ENCODE measurements around the gene AXIN2. TPM values are rescaled to one million over a fixed set of nuclear protein-coding genes. Genes with fewer than 3 reads are reported as not detected.
"Not testable (repeated sequence)": the region's sequence is repeated elsewhere in the genome, so short reads cannot be mapped to it uniquely, and the experiment has no call there.

Gene AXIN2
- total and polyA plus RNA-seq, 5 donors: 8.9 to 31.1 (median 27.3) TPM

DNA sequence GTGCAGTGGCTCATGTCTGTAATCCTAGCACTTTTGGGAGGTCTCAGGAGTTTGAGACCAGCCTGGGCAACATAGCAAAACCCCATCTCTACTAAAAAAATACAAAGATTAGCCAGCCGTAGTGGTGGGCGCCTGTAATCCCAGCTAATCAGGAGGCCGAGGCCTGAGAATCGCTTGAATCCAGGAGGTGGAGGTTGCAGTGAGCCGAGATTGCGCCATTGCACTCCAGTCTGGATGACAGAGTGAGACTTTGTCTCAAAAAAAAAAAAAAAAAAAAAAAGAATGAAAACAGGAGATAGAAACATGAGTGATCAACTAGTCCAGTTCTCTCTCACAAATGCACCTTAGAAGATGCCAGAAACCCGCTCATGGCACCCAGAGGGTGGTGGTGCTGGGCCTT, 34.6 kb downstream of the AXIN2 start:
- H3K9me3 ChIP-seq (ENCODE audit: control insufficient read depth, low read length); intact Hi-C loops (cut with DNase I); DNase-seq; H3K4me3 ChIP-seq (ENCODE audit: low read length); H3K27ac ChIP-seq (ENCODE audit: low read length); ATAC-seq; H3K27me3 ChIP-seq (ENCODE audit: control insufficient read depth, insufficient read depth): not testable (repeated sequence)
- H3K4me1 ChIP-seq (ENCODE audit: control insufficient read depth, insufficient read depth, low read length): peaks cover 11% of the 10 kb centered on the region
- 97% methylated on average over 7 of the region's 7 CpGs for WGBS

DNA sequence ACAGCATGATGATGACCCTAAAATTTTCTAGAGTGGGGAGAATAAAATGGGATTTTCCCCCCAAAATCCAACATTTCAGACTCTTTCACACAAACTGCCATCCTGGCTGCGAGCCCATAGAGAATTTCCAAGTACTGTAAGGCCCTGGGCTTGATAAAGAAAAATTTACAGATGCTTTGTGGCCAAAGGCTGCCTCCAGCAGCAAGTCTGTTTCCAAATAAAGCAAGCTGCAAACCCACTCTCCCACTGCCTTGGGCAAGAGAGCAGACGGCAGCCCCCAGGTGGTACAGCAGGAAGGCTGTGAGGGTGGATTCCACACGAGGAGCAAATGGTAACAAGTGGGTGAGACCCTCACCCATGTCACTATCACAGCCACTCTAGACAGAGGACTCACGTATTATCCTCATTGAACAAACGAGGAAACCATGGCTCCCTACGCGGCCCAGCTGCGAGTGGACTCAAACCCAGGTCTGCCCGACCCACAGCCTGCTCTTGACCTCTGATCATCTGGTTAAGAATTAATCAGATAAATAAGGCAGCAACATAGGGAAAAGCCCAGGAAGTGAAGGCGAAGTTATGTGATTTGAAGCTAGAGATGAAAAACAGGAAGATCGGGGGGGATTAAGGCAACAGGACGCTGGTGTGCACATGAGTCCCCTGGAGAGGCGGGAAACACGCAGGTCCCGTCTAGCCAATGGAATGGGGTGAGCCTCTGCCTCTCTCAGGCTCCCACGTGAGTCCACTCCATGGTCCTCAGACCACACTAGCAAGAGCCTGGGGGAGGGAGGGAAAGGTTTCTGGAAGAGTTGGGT, 37.4 kb downstream of the AXIN2 start:
- Histone ChIP-seq H3K4me1 (ENCODE audit: control insufficient read depth, insufficient read depth, low read length) (no peaks in the 10 kb centered on the region), H3K4me3 (ENCODE audit: low read length) (no peak overlapping the region), H3K9me3 (ENCODE audit: control insufficient read depth, low read length) (no peaks in the 10 kb centered on the region), H3K27ac (ENCODE audit: low read length) (no peak overlapping the region), H3K27me3 (ENCODE audit: control insufficient read depth, insufficient read depth) (no peaks in the 10 kb centered on the region)
- DNase-seq (no peak), ATAC-seq (peak in 1 of 2 donors; percentile 35)
- WGBS: 67% methylated on average over 16 of the region's 16 CpGs
- intact Hi-C loops (cut with DNase I): no loop called here

DNA sequence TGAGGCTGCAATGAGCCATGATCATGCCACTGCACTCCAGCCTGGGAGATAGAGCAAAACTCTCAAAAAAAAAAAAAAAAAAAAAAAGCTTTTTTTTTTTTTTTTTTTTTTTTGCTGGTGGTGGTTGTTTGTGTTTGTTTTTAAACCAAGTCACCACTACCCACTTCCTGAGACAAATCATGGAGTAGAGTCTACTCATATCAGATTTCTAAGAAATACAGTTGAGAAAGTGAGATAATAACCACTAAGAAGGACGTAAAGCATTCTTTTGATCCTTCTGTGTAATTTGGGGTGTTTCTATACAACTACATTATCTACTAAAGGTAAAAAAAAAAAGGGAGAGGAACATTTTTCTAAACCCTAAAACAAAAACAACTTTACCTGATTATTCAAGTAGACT, 38.0 kb downstream of the AXIN2 start:
- H3K9me3 ChIP-seq (ENCODE audit: control insufficient read depth, low read length): no peaks in the 10 kb centered on the region
- intact Hi-C loops (cut with DNase I): no loop called here
- H3K4me1 ChIP-seq (ENCODE audit: control insufficient read depth, insufficient read depth, low read length): peaks cover under 1% of the 10 kb centered on the region
- no peaks in the 10 kb centered on the region for H3K27me3 ChIP-seq (ENCODE audit: control insufficient read depth, insufficient read depth)
- DNase-seq (no peak), ATAC-seq (no peak)
- no peak overlapping the region for H3K27ac ChIP-seq (ENCODE audit: low read length)
- no peak overlapping the region for H3K4me3 ChIP-seq (ENCODE audit: low read length)
- 77% methylated on average over 1 of the region's 1 CpG for WGBS

DNA sequence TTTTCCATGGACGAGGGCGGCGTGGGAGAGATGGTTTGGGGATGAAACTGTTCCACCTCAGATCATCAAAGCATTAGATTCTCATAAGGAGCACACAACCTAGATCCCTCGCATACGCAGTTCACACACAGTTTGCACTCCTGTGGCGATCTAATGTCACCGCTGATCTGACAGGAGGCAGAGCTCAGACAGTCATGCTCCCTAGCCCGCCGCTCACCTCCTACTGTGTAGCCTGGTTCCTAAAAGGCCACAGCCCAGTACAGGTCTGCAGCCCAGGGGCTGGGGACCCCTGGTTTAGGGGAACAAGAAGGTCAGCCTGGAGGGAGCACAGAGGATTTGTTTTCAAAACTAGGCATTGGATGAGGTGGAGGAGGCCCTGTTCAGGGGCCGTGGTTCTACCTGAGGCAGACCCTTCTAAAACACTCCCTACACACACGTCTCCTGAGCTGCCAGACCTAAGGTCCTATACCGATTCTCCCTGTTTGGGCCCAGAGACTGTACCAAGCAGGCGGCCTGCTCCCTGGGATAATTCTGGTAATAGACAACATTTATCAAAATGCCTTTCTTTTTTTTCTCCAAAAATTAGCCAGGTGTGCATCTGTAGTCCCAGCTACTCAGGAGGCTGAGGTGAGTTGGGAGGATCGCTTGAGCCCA, 38.6 kb downstream of the AXIN2 start:
- 95% methylated on average over 14 of the region's 14 CpGs for WGBS
- H3K4me3 ChIP-seq (ENCODE audit: low read length): no peak overlapping the region
- H3K27ac ChIP-seq (ENCODE audit: low read length): no peak overlapping the region
- intact Hi-C loops (cut with DNase I): no loop called here
- DNase-seq: no peak
- no peak for ATAC-seq
- no peaks in the 10 kb centered on the region for H3K9me3 ChIP-seq (ENCODE audit: control insufficient read depth, low read length)
- H3K4me1 ChIP-seq (ENCODE audit: control insufficient read depth, insufficient read depth, low read length): peaks cover 3% of the 10 kb centered on the region
- H3K27me3 ChIP-seq (ENCODE audit: control insufficient read depth, insufficient read depth): no peaks in the 10 kb centered on the region

DNA sequence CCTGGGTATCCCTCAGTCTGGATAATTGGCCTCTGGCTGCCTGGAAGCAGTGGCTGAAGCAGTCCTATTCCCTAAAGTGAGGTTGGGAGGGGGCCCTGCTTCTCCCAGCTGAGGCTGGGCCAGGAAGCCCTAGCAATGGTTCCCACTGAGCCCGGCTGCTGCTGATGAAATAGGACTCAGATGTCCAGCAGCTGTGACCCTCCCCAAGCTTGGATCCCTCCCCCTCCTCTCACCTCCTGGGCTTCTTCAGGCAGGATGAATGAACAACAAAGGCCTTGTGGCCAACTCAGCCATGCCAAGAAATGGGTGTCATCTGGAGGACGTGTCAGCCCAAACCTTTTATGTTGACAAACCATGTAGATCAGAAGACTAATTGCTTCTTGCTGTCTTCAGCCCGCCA, 42.0 kb downstream of the AXIN2 start:
- intact Hi-C loops (cut with DNase I): no loop called here
- no peak for ATAC-seq

DNA sequence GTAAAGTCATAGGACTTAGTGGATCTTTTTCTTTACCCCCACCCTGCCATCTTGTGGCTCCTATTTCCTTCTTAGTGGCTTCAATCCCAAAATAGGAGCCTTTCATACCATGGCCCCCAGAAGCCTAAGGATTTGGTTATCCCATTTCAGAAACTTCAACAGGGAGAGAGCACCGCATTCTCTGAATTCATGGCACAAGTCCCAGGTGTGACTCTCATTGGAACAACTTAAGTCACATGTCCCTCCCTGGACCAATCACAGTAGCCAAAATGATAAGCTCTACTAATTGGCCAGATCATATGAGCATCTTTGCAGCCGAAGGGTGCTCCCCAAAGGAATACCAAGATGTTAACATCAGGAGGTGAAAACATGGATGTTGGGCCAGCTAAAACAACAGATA, 43.2 kb downstream of the AXIN2 start:
- Histone ChIP-seq H3K27me3 (ENCODE audit: control insufficient read depth, insufficient read depth) (no peaks in the 10 kb centered on the region), H3K4me3 (ENCODE audit: low read length) (no peak overlapping the region), H3K4me1 (ENCODE audit: control insufficient read depth, insufficient read depth, low read length) (peaks cover 6% of the 10 kb centered on the region), H3K27ac (ENCODE audit: low read length) (no peak overlapping the region), H3K9me3 (ENCODE audit: control insufficient read depth, low read length) (no peaks in the 10 kb centered on the region)
- 62% methylated on average over 2 of the region's 2 CpGs for whole genome bisulfite sequencing
- no peak for DNase-seq
- no peak for ATAC-seq
- intact Hi-C loops (cut with DNase I): no loop called here

More for the DNA sequence above, 42.0 kb downstream of the AXIN2 start:
- Histone ChIP-seq H3K27ac (ENCODE audit: low read length) (no peak overlapping the region), H3K4me1 (ENCODE audit: control insufficient read depth, insufficient read depth, low read length) (peaks cover 6% of the 10 kb centered on the region), H3K27me3 (ENCODE audit: control insufficient read depth, insufficient read depth) (no peaks in the 10 kb centered on the region), H3K9me3 (ENCODE audit: control insufficient read depth, low read length) (no peaks in the 10 kb centered on the region), H3K4me3 (ENCODE audit: low read length) (no peak overlapping the region)
- 73% methylated on average over 3 of the region's 3 CpGs for WGBS
- DNase-seq: no peak

DNA sequence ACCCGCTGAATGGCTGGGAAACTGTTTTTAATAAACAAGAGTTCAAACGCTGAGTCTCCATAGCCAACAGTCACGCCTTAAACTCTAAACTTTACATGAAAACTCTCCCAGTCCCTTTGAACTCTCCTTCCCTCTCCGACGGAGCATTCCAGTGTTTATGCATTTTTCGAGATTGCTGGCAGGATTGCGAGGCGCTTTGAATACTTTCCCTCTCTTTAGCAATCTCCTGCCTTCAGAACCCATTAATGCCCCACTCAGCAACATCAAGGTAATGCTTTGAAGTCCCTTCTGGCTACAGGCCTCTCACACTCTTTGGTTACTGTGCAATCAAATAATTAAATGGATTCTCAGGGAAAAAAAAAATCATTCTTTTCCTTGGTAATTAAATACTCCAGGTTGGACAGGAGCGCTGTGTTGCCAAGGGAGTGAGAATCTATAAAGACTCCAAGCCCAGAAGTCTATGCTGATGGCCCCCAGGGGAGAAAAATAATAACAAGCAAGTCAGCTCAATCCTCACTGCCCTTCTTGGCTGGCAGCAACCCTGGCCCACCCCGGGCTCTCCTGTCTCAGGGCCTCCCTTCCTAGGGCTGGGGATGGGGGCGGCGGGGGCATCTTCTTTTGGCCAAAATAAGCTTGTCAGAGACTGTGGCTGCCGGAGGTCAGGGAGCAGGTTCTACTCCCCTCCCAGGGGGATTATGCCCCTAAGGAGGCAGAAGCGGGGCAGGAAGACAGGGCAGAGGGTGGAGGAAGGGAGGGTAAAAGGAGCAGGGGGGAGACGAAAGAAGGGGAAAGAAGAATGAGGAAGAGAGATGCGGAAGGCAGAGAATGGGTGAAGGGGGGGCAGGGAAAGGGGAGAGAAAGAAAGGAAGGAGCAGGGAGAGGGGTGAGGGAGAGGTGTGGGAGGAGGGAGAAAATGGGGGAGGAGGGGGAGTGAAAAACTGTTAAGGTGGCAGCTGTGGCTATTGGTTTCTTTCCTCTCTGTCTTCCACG, 45.2 kb downstream of the AXIN2 start:
- intact Hi-C loops (cut with DNase I): no loop called here
- WGBS: 58% methylated on average over 17 of the region's 17 CpGs
- no peak for DNase-seq
- no peaks in the 10 kb centered on the region for H3K9me3 ChIP-seq (ENCODE audit: control insufficient read depth, low read length)
- H3K27ac ChIP-seq (ENCODE audit: low read length): no peak overlapping the region
- H3K4me1 ChIP-seq (ENCODE audit: control insufficient read depth, insufficient read depth, low read length): peaks cover 6% of the 10 kb centered on the region
- no peaks in the 10 kb centered on the region for H3K27me3 ChIP-seq (ENCODE audit: control insufficient read depth, insufficient read depth)
- H3K4me3 ChIP-seq (ENCODE audit: low read length): no peak overlapping the region
- no peak for ATAC-seq

DNA sequence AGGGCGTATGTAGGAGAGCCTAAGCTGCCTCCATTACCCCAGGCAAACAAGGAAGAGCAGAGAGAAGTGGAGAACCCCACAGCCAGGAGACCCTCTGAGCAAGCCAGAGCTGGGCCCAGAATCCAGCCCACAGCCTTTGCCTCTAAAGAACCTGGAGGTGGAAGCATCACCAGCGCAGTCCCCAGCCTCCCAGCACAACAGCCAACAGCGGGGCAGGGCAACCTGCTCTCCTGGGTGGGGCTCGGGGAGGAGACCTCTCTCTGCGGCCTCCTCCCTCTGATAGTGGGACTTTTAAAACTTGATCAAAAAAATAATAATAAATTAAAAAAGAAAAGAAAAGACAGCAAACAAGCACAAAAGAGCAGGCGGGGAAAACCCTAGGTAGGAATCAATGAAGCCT, 45.9 kb downstream of the AXIN2 start:
- WGBS: 91% methylated on average over 6 of the region's 6 CpGs
- no peak overlapping the region for H3K27ac ChIP-seq (ENCODE audit: low read length)
- no peaks in the 10 kb centered on the region for H3K9me3 ChIP-seq (ENCODE audit: control insufficient read depth, low read length)
- intact Hi-C loops (cut with DNase I): no loop called here
- H3K27me3 ChIP-seq (ENCODE audit: control insufficient read depth, insufficient read depth): no peaks in the 10 kb centered on the region
- H3K4me1 ChIP-seq (ENCODE audit: control insufficient read depth, insufficient read depth, low read length): peaks cover 6% of the 10 kb centered on the region
- no peak for DNase-seq
- no peak overlapping the region for H3K4me3 ChIP-seq (ENCODE audit: low read length)
- ATAC-seq: peak in 1 of 2 donors; percentile 38

DNA sequence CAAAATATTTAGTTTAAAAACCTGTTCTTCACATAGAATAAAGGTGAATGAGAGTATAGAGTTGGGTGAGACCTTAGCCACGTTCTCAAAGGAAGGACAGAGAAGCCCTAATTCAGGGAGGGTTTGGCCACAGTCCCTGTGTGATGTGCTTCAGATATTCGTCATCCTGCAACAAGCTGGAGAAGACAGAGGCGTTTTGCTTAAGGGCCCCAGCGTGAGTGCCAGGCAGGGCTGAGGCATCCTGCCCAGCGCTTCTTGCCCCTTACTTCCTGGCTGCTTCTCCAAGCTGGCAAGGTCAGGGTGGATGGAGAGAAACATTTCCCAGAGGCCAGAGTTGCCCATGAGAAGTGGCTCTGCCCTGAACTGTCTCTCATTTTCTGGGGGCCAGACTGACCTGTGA, 46.9 kb downstream of the AXIN2 start:
- ATAC-seq (peak in 1 of 2 donors; percentile 43), DNase-seq (no peak)
- intact Hi-C loops (cut with DNase I): no loop called here
- no peaks in the 10 kb centered on the region for H3K9me3 ChIP-seq (ENCODE audit: control insufficient read depth, low read length)
- H3K4me1 ChIP-seq (ENCODE audit: control insufficient read depth, insufficient read depth, low read length): peaks cover 6% of the 10 kb centered on the region
- no peak overlapping the region for H3K4me3 ChIP-seq (ENCODE audit: low read length)
- 55% methylated on average over 5 of the region's 5 CpGs for WGBS
- no peak overlapping the region for H3K27ac ChIP-seq (ENCODE audit: low read length)
- H3K27me3 ChIP-seq (ENCODE audit: control insufficient read depth, insufficient read depth): no peaks in the 10 kb centered on the region

DNA sequence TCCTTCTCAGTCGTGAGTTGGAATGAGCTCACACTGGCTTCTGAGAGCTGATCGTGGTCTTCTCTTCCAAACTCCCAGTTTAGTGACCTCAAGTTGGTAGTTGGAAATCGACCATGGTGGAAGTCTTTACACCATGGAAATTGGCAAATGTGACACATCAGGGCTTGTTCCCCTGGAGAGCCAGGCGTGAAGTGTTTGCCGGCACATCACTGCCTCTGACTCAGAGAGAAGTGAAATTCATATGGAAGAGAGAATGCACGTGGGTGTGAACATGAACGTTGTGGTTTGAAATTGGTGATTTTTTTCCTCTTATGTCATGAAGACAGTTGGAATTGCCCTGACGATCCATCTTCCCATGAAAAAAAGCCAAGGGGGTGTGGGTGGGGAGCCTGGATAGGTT, 47.4 kb downstream of the AXIN2 start:
- ATAC-seq: no peak
- WGBS: 64% methylated on average over 8 of the region's 8 CpGs

DNA sequence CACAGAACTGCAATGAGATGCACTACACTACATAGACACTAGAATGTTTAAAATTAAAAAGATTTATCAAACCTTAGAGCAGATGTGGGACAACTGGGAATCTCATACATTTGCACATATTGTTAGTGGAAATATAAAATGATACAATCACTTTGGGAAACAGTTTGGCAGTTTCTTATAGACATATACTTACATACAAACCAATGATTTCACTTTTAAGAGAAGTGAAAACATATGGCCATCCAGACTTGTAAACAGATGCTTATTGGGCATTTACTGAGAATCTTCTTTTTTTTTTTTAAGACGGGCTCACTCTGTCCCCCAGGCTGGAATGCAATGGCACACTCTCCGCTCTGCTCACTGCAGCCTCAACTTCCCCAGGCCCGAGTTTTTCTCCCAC, 50.1 kb downstream of the AXIN2 start:
- no peak overlapping the region for H3K4me3 ChIP-seq (ENCODE audit: low read length)
- H3K9me3 ChIP-seq (ENCODE audit: control insufficient read depth, low read length): no peaks in the 10 kb centered on the region
- 91% methylated on average over 3 of the region's 3 CpGs for WGBS
- peaks cover 4% of the 10 kb centered on the region for H3K4me1 ChIP-seq (ENCODE audit: control insufficient read depth, insufficient read depth, low read length)
- DNase-seq: no peak
- H3K27me3 ChIP-seq (ENCODE audit: control insufficient read depth, insufficient read depth): no peaks in the 10 kb centered on the region
- H3K27ac ChIP-seq (ENCODE audit: low read length): no peak overlapping the region
- intact Hi-C loops (cut with DNase I): no loop called here
- no peak for ATAC-seq

More for the DNA sequence above, 47.4 kb downstream of the AXIN2 start:
- H3K9me3 ChIP-seq (ENCODE audit: control insufficient read depth, low read length): no peaks in the 10 kb centered on the region
- no peaks in the 10 kb centered on the region for H3K27me3 ChIP-seq (ENCODE audit: control insufficient read depth, insufficient read depth)
- H3K27ac ChIP-seq (ENCODE audit: low read length): no peak overlapping the region
- no peak for DNase-seq
- intact Hi-C loops (cut with DNase I): no loop called here
- H3K4me1 ChIP-seq (ENCODE audit: control insufficient read depth, insufficient read depth, low read length): peaks cover 6% of the 10 kb centered on the region
- H3K4me3 ChIP-seq (ENCODE audit: low read length): no peak overlapping the region
